H1 (cell line): Measurements from ENCODE around the gene KCNQ1. TPM values are rescaled to one million over a fixed set of nuclear protein-coding genes. Genes with fewer than 3 reads are reported as not detected.

ENCODE experiments used
- CTBP2 ChIP-seq: IDR thresholded peaks from 2 replicates; pipeline ENCODE4 v1.7.0; 2011; ENCODE audit warnings: borderline replicate concordance, mild to moderate bottlenecking, moderate library complexity, mixed read lengths, low read length; ENCODE audit not compliant: insufficient read depth, insufficient read length
- EP300 ChIP-seq, 2 experiments: IDR thresholded peaks; 1 replicate in 1 of 2; 2 replicates in 1 of 2; pipeline ENCODE4 v1.6.1; 2011 to 2012; ENCODE audit warnings: low read depth in 2 of 2, low read length in 2 of 2, mild to moderate bottlenecking in 2 of 2, borderline replicate concordance in 1 of 2, inconsistent platforms in 1 of 2, moderate library complexity in 1 of 2
- SRF ChIP-seq: IDR thresholded peaks from 2 replicates; pipeline ENCODE4 v1.6.1; 2011; ENCODE audit warnings: mild to moderate bottlenecking, low read depth, low read length, moderate library complexity
- polyA plus RNA-seq, 7 experiments: library from polyadenylated mRNA; depleted of rRNA in 3 of 7; stranded (reverse) in 5 of 7; unstranded in 2 of 7; fragments of >200 nt in 5 of 7; fragments of 200-250 nt in 2 of 7; gene quantifications; 1 replicate in 5 of 7; 2 replicates in 1 of 7; 4 replicates in 1 of 7; pipeline versions ENCODE4 v1.2.1 to v1.2.3, GENCODE V29; 2011 to 2013; ENCODE audit warnings: missing spikeins in 2 of 7, mixed read lengths in 2 of 7
- total RNA-seq: library from RNA; stranded (reverse); fragmentation: NEBNext Ultra II Directional; extraction: Animal tissue kit (Norgen Biotek cat#: 25700); gene quantifications from 2 replicates; pipeline ENCODE4 v1.2.1, GENCODE V29; 2021

KCNQ1 gene
- total and polyA plus RNA-seq, 2 of the 8 experiments (the other 6 are each of a cell fraction or from before 2014, with no cell fraction given): 1.9 to 2.0 TPM

DNA sequence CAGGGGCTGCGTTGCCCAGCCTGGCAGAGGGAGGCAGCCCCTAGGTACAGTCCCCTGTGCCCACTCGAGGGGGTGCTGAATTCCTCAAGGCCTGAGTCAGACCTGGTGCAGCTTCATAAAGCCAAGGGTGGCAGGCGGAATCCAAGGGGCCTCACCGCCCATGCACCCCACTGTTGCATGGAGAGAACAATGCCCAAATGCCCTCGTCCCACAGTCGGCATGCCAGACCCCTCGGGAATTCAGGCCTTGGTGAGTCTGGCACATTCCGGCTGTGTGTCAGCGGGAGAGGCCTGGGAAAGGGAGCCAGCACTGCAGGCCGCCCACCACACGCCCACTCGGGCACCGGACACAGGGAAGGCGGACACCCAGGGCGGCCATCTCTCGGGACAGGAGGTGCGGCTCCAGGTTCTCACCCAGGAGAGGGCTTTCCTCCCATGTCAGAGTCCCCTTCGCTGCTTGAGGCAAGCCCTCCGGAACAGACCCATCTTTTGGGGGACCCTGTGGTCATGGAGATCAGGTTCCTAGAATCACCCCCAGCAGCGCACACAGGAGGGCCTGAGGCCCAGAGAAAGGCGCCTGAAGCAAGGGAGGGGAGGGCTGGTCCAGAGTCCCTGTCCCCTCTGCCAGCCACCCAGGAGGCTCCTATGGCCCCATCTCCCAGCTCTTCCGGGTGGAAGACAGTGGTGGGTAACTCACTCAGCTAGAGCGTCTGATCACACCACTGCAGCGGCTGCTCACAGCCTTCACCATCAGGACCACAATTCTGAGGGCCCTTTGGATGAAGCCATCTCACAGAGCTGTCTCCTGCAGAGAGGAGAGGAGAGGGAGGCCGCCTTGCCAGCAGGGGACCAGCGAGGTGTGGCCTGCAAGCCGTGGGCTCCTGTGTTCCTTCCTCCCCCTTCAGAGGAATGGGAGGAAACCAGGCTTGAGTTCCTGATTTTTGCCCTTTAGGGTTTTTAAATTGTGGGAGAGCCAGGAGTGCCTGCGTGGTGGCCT is 286.6 kb downstream of the KCNQ1 start (continued):
- no peak for TF ChIP-seq SRF
- TF ChIP-seq EP300 (IDR thresholded peaks at IDR 0.05; ENCODE audit: borderline replicate concordance in 1 of 2, low read depth in 2 of 2, low read length in 2 of 2): no peak
- TF ChIP-seq CTBP2: no peak
- TF ChIP-seq, all 59 proteins: peak for 0
